Measurements from ENCODE around the gene CDCA7.
"Not testable (repeated sequence)": the region's sequence is repeated elsewhere in the genome, so short reads cannot be mapped to it uniquely, and the experiment has no call there.

The CDCA7 gene

GRCh38 chr2:173404841-173405750, 50.4 kb downstream of the CDCA7 start:
- DNase-seq: no peak

- no peak for DNase-seq
Measured at GRCh38 chr2:173407176-173407575, 52.5 kb downstream of the CDCA7 start.

GRCh38 chr2:173407646-173408045, 53.0 kb downstream of the CDCA7 start:
- DNase-seq: no peak

- no peak for DNase-seq
Measured at GRCh38 chr2:173410579-173410978, 55.9 kb downstream of the CDCA7 start.

GRCh38 chr2:173412628-173413027, 58.0 kb downstream of the CDCA7 start:
- no peak for DNase-seq

GRCh38 chr2:173414823-173415322, 60.2 kb downstream of the CDCA7 start:
- DNase-seq: no peak

GRCh38 chr2:173415431-173416381, 61.0 kb downstream of the CDCA7 start:
- DNase-seq: no peak

GRCh38 chr2:173416415-173417152, 61.9 kb downstream of the CDCA7 start:
- DNase-seq: not testable (repeated sequence)

GRCh38 chr2:173417341-173417740, 62.7 kb downstream of the CDCA7 start:
- DNase-seq: no peak

GRCh38 chr2:173417802-173418201, 63.1 kb downstream of the CDCA7 start:
- no peak for DNase-seq

Measured in activated CD4-positive, alpha-beta T cell treated with anti-CD3 and anti-CD28 coated beads for 1 hour (primary cell).